Measurements from ENCODE around the gene EBI3. TPM values are rescaled to one million over a fixed set of nuclear protein-coding genes. Genes with fewer than 3 reads are reported as not detected.

Gene EBI3
- polyA plus RNA-seq, 1 of the 3 experiments (the other 2 are of a cell fraction) = 3.7 TPM

- Histone ChIP-seq H3K9ac (peak within 1 kb of the TSS; percentile 88), H3K79me2 (ENCODE audit: insufficient read depth) (peaks cover 16% of the 10 kb centered on the region; the same call in 1 of the 2 replicates), H3K27me3 (ENCODE audit: insufficient read depth) (no peaks in the 10 kb centered on the region), H3K36me3 (replicated peaks in 1 of 2; ENCODE audit: control insufficient read depth in 1 of 2, insufficient read depth in 2 of 2, low read length in 1 of 2) (peaks cover 0 to 5% of the 10 kb centered on the region in 2 experiments), H3K4me2 (peak within 1 kb of the TSS; percentile 96), H2AFZ (ENCODE audit: low read depth) (peak within 1 kb of the TSS; percentile 99), H3K9me2 (no peaks in the 10 kb centered on the region), H3K4me3 (ENCODE audit: low read depth in 2 of 2, low read length in 1 of 2) (peak within 1 kb of the TSS; percentile 76 to 99), H4K20me1 (ENCODE audit: insufficient read depth) (no peaks in the 10 kb centered on the region), H3K27ac (ENCODE audit: low read depth in 2 of 2, low read length in 1 of 2) (peak within 1 kb of the TSS; percentile 55 to 84; a peak in 3 of 4 replicates), H3K4me1 (ENCODE audit: control insufficient read depth in 1 of 2, insufficient read depth in 2 of 2, low read depth in 1 of 2, low read length in 1 of 2) (peaks cover 0 to 7% of the 10 kb centered on the region in 2 experiments; a peak in 1 of 4 replicates), H3F3A (replicated peaks; ENCODE audit: insufficient read depth) (no peaks in the 10 kb centered on the region), H3K9me3 (no peaks in the 10 kb centered on the region)
- CTCF ChIA-PET = no interaction called here
- 1% methylated on average over 37 of the region's 58 CpGs for WGBS (ENCODE audit: low lambda C conversion rate)
- POLR2A ChIA-PET = no interaction called here
- DNase-seq = peak; percentile 99
- TF ChIP-seq, protein P1, sequence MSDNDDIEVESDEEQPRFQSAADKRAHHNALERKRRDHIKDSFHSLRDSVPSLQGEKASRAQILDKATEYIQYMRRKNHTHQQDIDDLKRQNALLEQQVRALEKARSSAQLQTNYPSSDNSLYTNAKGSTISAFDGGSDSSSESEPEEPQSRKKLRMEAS (IDR thresholded peaks at IDR 0.05; ENCODE audit: low read depth) = peak; percentile 80
- TF ChIP-seq RXRA (IDR thresholded peaks at IDR 0.05; ENCODE audit: borderline replicate concordance, low read depth) (no peak), JUND (IDR thresholded peaks at IDR 0.05) (no peak), EP300 (IDR thresholded peaks at IDR 0.05; ENCODE audit: borderline replicate concordance in 1 of 2, low read depth in 1 of 2, low read length in 1 of 2) (no peak; a peak in 1 of 4 replicates), REST (IDR thresholded peaks at IDR 0.05; ENCODE audit: low read depth, low read length) (no peak), SIN3A (IDR thresholded peaks at IDR 0.05; ENCODE audit: borderline replicate concordance, low read depth, low read length) (peak; percentile 71; the same call in 1 of the 2 replicates), TEAD4 (IDR thresholded peaks at IDR 0.05; ENCODE audit: borderline replicate concordance, insufficient read depth) (no peak), ELF1 (IDR thresholded peaks at IDR 0.05) (peak; percentile 86), TAF1 (IDR thresholded peaks at IDR 0.05; ENCODE audit: borderline replicate concordance, low read depth, low read length) (peak; percentile 50; the same call in 1 of the 2 replicates), CHD2 (IDR thresholded peaks at IDR 0.05; ENCODE audit: low read length, partially characterized antibody) (peak; percentile 68), FOSL2 (IDR thresholded peaks at IDR 0.05; ENCODE audit: borderline replicate concordance, low read depth) (no peak), EZH2phosphoT487 (IDR thresholded peaks at IDR 0.05; ENCODE audit: borderline replicate concordance, low read depth) (no peak), RAD21 (IDR thresholded peaks at IDR 0.05; ENCODE audit: low read length) (no peak), GABPA (IDR thresholded peaks at IDR 0.05; ENCODE audit: low read depth) (peak; percentile 98), TCF12 (IDR thresholded peaks at IDR 0.05) (no peak; the same call in 1 of the 2 replicates), FOXM1 (IDR thresholded peaks at IDR 0.05; ENCODE audit: low read depth) (no peak), SMC3 (IDR thresholded peaks at IDR 0.05; ENCODE audit: low read depth, low read length) (no peak), RCOR1 (IDR thresholded peaks at IDR 0.05; ENCODE audit: low read length) (0 out of 2 replicates have a peak, but pooled peaks have one; percentile 16)
- TF ChIP-seq, protein P2, sequence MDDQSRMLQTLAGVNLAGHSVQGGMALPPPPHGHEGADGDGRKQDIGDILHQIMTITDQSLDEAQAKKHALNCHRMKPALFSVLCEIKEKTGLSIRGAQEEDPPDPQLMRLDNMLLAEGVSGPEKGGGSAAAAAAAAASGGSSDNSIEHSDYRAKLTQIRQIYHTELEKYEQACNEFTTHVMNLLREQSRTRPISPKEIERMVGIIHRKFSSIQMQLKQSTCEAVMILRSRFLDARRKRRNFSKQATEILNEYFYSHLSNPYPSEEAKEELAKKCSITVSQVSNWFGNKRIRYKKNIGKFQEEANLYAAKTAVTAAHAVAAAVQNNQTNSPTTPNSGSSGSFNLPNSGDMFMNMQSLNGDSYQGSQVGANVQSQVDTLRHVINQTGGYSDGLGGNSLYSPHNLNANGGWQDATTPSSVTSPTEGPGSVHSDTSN (IDR thresholded peaks at IDR 0.05) = peak; percentile 30; the same call in 1 of the 2 replicates
- TF ChIP-seq, protein P3, sequence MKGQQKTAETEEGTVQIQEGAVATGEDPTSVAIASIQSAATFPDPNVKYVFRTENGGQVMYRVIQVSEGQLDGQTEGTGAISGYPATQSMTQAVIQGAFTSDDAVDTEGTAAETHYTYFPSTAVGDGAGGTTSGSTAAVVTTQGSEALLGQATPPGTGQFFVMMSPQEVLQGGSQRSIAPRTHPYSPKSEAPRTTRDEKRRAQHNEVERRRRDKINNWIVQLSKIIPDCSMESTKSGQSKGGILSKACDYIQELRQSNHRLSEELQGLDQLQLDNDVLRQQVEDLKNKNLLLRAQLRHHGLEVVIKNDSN (IDR thresholded peaks at IDR 0.05; ENCODE audit: borderline replicate concordance, low read depth) = no peak
- TF ChIP-seq, protein P4, sequence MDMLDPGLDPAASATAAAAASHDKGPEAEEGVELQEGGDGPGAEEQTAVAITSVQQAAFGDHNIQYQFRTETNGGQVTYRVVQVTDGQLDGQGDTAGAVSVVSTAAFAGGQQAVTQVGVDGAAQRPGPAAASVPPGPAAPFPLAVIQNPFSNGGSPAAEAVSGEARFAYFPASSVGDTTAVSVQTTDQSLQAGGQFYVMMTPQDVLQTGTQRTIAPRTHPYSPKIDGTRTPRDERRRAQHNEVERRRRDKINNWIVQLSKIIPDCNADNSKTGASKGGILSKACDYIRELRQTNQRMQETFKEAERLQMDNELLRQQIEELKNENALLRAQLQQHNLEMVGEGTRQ (IDR thresholded peaks at IDR 0.05; ENCODE audit: borderline replicate concordance, low read depth, low read length) = no peak
- TF ChIP-seq, protein P5, sequence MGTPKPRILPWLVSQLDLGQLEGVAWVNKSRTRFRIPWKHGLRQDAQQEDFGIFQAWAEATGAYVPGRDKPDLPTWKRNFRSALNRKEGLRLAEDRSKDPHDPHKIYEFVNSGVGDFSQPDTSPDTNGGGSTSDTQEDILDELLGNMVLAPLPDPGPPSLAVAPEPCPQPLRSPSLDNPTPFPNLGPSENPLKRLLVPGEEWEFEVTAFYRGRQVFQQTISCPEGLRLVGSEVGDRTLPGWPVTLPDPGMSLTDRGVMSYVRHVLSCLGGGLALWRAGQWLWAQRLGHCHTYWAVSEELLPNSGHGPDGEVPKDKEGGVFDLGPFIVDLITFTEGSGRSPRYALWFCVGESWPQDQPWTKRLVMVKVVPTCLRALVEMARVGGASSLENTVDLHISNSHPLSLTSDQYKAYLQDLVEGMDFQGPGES (IDR thresholded peaks at IDR 0.05; ENCODE audit: low read depth, low read length) = no peak
- TF ChIP-seq, protein P6, sequence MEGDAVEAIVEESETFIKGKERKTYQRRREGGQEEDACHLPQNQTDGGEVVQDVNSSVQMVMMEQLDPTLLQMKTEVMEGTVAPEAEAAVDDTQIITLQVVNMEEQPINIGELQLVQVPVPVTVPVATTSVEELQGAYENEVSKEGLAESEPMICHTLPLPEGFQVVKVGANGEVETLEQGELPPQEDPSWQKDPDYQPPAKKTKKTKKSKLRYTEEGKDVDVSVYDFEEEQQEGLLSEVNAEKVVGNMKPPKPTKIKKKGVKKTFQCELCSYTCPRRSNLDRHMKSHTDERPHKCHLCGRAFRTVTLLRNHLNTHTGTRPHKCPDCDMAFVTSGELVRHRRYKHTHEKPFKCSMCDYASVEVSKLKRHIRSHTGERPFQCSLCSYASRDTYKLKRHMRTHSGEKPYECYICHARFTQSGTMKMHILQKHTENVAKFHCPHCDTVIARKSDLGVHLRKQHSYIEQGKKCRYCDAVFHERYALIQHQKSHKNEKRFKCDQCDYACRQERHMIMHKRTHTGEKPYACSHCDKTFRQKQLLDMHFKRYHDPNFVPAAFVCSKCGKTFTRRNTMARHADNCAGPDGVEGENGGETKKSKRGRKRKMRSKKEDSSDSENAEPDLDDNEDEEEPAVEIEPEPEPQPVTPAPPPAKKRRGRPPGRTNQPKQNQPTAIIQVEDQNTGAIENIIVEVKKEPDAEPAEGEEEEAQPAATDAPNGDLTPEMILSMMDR (IDR thresholded peaks at IDR 0.05) = no peak
These were observed 47.1 kb upstream of the EBI3 start, which contains the start of the genes ANKRD24 and SIRT6 for GRCh38 chr19:4182084-4182810. TSS of gene ANKRD24 (plus strand) at chr19:4182689. CDS start at chr19:4186426, 3,737 bp downstream. TSS of gene SIRT6 (minus strand) at chr19:4182563. CDS start at chr19:4182539, 24 bp downstream.

Data from SK-N-SH (cell line).